Muscle of back (tissue), 11 donors: ENCODE results near the gene TXNRD2. TPM values are rescaled to one million over a fixed set of nuclear protein-coding genes. Genes with fewer than 3 reads are reported as not detected.
A peak's percentile ranks its signal among the peaks of the same experiment; 100 is the strongest.
"Not testable (repeated sequence)": the region's sequence is repeated elsewhere in the genome, so short reads cannot be mapped to it uniquely, and the experiment has no call there.

ENCODE experiments used
- DNase-seq, 3 donors: peaks; one replicate each; pipeline versions ENCODE4 v3.0.0 to v3.0.0-alpha.2; 2013
- polyA plus RNA-seq, 10 donors: library from polyadenylated mRNA; unstranded; fragments of 120-200 nt; gene quantifications; one replicate each; pipeline ENCODE4 v1.2.1, GENCODE V29; 2013; ENCODE audit not compliant: insufficient read length in 10 of 10

Gene TXNRD2
- polyA plus RNA-seq, 10 donors = 13.0 to 19.2 (median 15.0) TPM

GRCh38 chr22:19955241-19956128, 13.9 kb upstream of the TXNRD2 start:
- DNase-seq = peak in 1 of 3 donors; percentile 11

- DNase-seq = peak in 1 of 3 donors; percentile 9
Observed at GRCh38 chr22:19951346-19951745, 9.7 kb upstream of the TXNRD2 start.

GRCh38 chr22:19948057-19948760, 6.6 kb upstream of the TXNRD2 start:
- no peak for DNase-seq

- peak; percentile 66 to 87 (median 83) for DNase-seq
Observed at GRCh38 chr22:19943082-19944026, 1.7 kb upstream of the TXNRD2 start.

- peak; percentile 66 to 90 (median 79) for DNase-seq
Observed at GRCh38 chr22:19942157-19943081, 801 bp upstream of the TXNRD2 start.

GRCh38 chr22:19940536-19941364, 868 bp downstream of the TXNRD2 start:
- no peak for DNase-seq

- no peak for DNase-seq
Observed at GRCh38 chr22:19937616-19938473, 3.8 kb downstream of the TXNRD2 start.

GRCh38 chr22:19936513-19936912, 5.1 kb downstream of the TXNRD2 start:
- DNase-seq = no peak

- not testable (repeated sequence) for DNase-seq
Observed at GRCh38 chr22:19935123-19935718, 6.4 kb downstream of the TXNRD2 start.

GRCh38 chr22:19933341-19934241, 8.0 kb downstream of the TXNRD2 start:
- DNase-seq = no peak

- DNase-seq = no peak
Observed at GRCh38 chr22:19932367-19933206, 9.0 kb downstream of the TXNRD2 start.

GRCh38 chr22:19931514-19931913, 10.1 kb downstream of the TXNRD2 start:
- no peak for DNase-seq

GRCh38 chr22:19930551-19931486, 10.8 kb downstream of the TXNRD2 start:
- no peak for DNase-seq

- DNase-seq = no peak
Observed at GRCh38 chr22:19929586-19930550, 11.8 kb downstream of the TXNRD2 start.
